Measurements from ENCODE around the gene CAMSAP2. TPM values are rescaled to one million over a fixed set of nuclear protein-coding genes. Genes with fewer than 3 reads are reported as not detected.

Gene CAMSAP2, protein sequence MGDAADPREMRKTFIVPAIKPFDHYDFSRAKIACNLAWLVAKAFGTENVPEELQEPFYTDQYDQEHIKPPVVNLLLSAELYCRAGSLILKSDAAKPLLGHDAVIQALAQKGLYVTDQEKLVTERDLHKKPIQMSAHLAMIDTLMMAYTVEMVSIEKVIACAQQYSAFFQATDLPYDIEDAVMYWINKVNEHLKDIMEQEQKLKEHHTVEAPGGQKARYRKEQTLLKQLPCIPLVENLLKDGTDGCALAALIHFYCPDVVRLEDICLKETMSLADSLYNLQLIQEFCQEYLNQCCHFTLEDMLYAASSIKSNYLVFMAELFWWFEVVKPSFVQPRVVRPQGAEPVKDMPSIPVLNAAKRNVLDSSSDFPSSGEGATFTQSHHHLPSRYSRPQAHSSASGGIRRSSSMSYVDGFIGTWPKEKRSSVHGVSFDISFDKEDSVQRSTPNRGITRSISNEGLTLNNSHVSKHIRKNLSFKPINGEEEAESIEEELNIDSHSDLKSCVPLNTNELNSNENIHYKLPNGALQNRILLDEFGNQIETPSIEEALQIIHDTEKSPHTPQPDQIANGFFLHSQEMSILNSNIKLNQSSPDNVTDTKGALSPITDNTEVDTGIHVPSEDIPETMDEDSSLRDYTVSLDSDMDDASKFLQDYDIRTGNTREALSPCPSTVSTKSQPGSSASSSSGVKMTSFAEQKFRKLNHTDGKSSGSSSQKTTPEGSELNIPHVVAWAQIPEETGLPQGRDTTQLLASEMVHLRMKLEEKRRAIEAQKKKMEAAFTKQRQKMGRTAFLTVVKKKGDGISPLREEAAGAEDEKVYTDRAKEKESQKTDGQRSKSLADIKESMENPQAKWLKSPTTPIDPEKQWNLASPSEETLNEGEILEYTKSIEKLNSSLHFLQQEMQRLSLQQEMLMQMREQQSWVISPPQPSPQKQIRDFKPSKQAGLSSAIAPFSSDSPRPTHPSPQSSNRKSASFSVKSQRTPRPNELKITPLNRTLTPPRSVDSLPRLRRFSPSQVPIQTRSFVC (N-terminal part only)
- 46.4 and 47.9 TPM in 2 replicates for total RNA-seq
- 15.4 TPM for polyA plus RNA-seq (2012)

DNA sequence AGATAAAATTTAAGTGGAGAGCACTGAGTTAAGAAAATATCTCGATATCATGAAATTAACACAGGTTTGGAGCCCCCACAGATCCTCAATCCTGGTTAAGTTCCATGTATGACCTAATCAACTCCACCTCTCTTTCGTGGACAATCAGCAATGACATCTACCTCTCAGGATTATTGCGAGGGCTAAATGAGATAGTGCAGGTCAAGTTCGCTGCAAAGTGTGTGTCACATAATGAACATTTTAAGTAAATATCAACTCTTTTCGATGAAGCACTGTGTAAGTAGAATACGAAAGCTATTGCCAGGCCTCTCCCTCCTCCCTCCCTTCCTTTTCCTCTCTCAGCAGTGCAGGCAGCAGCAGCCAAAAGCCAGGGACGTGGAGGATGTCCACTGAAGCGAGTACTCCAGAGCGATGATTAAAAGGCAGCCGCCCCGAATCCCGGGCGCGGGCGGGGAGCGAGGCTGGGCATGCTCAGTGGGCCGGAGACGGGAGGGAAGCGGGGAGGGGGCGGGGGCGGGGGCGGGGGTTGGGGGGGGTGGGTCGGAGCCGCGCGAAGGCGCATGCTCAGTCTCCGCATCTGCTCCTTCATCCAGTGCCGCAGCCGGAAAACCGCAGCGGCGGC, at the start of gene CAMSAP2:
Gene CAMSAP2 (plus strand): TSS at position 567 of the 622 bp plus-strand sequence. CDS start 935 bp downstream, outside the sequence.
- DNase-seq (ENCODE audit: low read depth), result peak; percentile 92

DNA sequence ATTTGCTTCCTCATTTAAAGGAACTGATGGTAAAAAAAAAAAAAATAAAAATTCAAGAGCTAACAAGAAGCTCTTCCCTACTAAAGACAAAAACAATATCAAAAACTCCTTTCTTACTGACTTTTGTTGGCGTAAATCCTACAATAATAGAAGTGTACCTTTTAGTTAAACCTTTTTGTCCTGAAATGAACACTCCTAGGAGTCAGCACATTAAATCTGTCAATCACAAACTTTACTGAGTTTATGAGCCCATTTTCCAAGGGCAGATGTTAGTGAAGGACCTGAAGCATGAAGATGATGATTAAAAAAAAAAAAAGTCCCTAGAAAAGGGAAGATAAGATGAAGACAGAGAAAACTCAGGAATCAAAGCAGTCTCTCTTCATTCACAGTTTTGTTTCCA, 46.4 kb upstream of the CAMSAP2 start:
- no peak for DNase-seq (ENCODE audit: low read depth)

DNA sequence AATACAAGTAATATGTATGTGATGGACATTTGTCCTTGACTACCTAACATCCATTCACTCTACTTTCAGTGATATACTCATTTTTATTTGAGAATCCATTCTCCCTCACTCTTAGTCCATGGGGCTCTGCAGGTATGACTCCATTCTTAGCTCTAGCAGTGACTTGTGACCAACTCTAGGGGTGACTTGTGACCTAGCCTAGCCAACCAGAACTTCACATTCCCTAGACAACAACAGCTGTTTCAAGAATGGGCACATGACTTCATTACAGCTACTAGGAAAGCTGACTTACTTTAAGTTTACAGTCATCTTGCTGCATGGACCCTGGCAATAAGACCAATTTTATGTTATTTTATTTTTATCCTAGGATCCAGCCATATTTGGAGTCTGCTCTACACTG, 45.4 kb upstream of the CAMSAP2 start:
- no peak for DNase-seq (ENCODE audit: low read depth)

DNA sequence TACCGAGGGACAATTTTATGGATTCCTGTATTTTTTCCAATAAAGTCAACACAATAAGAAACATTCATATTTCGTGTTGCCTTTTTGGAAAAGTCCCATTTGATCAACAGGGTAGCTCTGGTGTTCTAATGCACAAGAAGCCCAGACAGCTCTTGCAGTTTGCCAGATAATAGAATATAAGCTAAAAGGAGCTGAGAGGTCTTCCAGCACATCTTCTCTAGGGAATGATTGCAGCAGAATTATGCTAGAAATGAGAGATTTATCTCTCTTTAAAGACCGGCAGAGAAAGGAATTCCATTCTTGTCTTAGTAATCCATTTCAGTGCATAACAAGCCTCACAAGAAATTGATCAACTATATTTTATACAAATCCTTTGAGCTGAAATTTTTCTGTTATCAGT, 44.0 kb upstream of the CAMSAP2 start:
- no peak for DNase-seq (ENCODE audit: low read depth)

DNA sequence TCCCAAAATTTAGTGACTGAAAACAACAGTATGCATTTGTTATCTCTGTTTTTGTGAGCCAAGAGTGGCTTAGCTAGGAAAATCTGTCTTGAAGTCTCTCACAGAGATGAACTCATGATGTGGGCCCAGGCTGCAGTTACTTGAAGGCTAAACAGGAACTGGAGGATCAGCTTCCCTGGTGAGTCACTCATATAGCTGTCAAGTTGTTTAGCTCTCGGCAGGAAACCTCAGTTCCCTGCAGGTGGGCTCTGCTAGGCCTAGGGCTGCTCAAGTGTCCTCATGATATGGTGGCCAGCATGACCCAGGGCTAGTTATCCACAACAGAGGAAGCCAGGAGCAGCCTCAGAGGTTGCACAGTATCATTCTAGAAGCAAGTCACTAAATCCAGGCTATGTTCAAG, 38.8 kb upstream of the CAMSAP2 start:
- peak; percentile 44 for DNase-seq (ENCODE audit: low read depth)

DNA sequence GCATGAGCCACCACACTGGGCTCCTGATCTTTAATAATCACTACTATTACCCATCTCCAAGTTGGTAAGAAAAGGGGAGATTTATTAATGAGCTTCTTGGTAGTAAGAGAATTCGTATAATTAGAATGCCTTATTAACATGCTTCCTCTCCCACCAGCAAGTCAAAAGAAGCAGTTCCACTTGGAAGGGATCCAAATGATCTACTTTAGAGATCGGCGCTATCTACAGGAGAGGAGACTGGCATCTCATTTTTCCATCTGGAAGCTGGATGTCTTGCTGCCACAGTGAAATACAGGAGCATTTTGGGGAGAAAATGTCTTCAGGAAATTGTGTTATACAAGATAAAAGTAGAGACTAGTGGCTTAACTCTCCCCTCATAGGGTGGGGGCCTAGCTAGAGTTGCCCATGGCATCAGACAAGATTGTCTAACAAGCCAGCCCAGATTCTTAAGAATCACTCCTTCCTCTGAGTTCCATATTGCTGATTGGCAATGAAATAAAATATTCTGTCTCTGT, 33.6 kb upstream of the CAMSAP2 start:
- DNase-seq (ENCODE audit: low read depth), result no peak

DNA sequence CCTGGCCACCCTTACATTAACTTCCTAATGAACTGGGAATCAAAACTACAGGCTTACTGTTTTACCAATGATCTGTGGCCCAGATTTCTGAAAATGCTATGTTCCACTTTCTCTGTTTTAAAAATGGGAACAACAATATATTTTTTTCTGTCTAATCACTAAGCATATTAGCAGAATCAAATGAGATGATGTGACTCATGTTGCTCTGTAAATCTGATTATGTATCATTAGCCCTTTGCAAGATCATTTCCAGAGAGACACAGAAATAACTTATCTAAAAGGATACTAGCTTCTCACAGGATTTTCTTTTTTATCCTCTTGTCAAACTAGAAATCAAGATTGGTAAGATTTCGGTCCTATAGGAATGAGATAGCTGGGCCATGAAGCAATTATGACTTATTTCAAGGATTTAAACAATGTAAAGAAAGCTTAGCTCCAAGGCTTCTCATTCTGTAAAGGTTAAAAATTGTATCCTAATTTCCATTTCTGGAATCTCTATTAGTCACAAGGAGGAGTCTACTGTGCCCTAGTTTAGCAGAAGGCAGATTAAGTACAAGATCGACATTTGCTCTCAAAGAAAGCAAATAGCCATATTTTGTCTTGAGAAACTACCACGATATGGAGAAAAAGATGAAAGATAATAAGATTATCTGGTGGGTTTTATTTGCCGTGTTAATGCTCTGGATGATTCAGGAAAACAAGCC, 32.4 kb upstream of the CAMSAP2 start:
- no peak for DNase-seq (ENCODE audit: low read depth)

DNA sequence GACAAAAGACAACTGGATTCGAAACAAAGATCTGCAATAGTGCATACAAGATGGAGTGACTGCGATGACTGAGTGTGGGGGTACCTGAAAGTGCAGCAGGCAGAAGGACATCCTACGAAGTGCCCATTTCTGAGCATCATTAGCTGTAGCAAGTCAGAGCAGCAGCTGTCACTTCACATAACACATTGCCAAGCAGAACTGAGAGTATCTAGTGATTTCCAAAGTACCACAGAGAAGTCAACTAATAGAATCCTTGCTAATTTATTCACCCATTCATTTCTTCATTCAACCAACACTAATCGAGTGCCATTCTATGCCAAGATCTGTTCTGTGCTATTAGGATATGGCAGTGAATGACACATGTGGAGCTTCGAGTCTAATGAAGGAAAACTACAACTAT, 31.6 kb upstream of the CAMSAP2 start:
- DNase-seq (ENCODE audit: low read depth), result no peak

DNA sequence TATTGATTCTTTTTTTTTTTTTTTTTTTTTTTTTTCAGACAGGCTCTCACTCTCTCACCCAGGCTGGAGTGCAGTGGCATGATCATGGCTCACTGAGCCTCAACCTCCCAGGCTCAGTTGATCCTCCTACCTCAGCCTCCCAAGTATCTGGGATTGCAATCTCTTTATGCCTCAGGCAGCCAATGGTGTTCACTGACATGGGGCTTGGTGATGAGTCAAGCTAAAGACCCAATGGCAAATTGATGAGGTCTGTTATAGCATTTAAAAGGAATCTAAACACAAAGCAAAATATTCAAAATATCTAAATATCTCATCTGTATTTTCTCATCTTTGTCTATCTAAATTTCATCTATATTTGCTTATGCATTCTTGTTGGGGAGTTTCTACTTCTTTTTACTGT, 30.5 kb upstream of the CAMSAP2 start:
- DNase-seq (ENCODE audit: low read depth), result no peak

DNA sequence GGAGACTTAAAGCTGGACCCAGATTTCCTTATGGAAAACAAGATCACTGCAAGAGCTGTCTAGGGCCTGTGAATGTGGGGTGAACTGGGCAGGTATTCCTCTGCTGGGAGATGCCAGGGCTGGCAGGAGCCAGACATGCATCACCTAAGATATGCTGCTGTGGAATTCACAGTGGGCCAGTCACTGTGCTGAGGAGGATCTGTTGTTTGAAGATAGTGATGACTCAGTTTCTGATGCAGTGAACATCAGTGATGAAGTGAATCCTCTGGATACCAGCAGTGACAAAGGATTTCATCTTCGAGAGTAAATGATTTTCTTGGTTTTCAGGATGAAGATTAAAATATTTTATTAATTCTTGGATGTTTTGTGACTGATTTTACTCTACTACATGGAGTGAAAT, 29.9 kb upstream of the CAMSAP2 start:
- DNase-seq (ENCODE audit: low read depth), result no peak

DNA sequence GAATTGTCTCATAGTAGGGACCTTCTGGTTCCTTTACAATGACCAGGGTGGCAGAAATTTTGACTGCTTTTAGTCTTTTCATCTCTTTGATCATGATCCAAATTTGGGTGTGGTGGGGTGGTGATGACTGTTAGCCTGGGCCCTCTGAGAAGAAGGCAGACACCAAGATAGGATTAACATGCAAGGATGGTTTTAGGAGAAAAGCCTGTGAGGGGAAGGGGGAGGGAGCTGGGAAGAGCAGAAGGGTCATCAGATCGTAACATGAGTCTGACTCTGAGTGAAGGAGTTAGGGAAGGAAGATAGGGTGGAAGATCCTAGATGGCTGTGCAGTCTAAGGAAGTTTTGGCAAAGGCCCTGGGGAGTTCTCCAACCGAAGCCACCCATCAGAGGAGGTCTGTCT, 28.5 kb upstream of the CAMSAP2 start:
- DNase-seq (ENCODE audit: low read depth), result no peak

DNA sequence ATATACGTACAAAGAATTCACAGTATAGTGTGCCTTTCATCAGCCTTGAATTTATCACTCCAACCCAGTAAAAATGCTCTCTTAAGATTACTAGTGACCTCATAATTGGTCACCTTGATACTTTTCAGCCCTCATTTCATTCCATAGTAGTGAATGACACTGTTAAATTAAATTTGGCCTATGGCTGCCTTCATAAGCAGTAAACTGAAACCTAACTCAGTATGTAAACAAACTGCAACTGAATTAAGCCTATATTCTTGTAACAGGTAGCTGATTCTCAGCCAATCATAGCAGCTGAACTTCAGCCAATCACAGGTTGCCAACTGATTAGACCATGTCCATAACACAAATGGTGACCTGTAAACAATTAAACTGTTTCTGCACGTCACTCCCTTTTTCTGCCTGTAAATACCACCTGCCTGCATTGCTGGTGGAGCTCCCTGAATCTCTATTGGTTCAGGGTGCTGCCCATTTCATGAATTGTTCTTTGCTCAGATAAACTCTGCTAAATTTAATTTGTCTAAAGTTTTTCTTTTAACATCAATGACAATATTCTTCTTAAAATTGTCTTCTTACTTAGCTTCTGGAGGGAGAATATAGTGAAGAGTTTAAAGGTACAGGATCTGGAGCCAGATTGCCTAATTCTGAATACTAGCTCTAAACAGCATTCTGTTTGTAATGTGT, 24.0 kb upstream of the CAMSAP2 start:
- DNase-seq (ENCODE audit: low read depth), result no peak

DNA sequence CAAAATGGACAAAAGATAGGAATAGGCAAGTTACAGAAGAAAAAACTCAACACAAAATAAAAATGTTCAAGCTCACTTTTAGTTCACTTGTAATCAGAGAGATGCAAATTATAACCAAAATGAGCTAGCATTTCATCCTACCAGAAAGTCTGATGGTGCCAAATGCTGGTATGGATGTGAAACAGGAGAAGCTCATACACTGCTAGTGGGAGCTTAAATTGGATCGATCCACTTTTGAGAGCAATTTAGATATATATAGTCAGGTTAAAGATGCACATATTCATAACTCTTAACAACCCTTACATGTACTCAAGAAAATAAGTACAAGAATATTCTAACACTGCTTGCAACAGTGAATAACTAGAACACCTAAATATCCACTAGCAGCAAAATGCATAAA, 18.5 kb upstream of the CAMSAP2 start:
- DNase-seq (ENCODE audit: low read depth), result no peak

DNA sequence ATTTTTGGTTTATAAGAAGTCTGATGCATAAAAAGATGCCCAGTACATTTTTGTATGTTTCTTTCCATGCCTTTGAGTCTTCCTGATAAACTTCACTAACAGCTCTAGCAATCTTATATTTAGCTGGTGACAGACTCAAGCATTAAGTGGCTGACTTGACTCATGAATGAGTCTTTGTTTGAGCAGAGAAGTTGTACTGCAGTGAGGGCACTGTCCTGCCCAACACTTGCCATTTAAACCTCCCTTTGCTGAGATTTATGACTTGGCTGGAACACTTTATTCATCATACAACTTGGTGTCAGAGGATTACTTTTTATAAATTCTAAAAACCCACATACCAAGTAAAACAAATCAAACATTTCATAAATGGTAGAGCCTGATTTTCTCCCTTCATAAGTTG, 14.6 kb upstream of the CAMSAP2 start:
- peak; percentile 69 for DNase-seq (ENCODE audit: low read depth)

DNA sequence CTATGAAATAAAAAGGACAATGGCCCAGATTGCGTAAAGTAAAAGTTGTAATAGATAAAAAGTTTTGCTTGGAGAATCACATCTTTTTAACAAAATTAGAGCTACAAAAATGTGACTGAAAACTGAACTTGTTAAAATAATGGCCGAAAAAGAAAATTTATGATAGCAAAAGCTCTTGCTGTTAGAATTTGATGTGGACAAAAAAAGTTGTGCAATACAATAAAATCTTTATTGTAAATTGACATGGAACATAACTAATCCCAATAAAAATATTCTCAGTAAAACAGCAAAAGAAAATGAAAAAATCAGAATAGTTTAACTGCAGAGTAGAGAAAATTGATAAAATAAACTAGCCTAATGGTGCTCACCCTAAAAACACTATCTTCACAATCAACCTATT, 11.4 kb upstream of the CAMSAP2 start:
- no peak for DNase-seq (ENCODE audit: low read depth)

DNA sequence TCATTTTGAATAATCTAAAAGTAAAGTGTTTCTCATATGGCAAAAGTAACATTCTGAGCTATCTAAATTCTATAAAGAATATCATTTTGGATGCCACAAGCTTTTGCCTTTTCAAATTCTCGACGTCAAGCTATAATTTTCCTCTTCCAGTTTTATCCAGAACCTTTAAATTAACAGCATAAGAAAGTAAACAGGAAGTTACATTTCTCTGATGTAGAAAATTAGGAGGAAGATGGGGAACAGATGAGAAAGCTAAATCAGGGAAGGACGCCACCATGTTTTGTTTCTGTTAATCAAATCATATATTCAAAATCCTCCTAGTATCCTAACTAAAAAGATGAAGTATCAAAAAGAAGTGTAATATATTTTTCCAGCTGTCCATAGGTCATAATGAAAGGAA, 8.8 kb upstream of the CAMSAP2 start:
- no peak for DNase-seq (ENCODE audit: low read depth)

DNA sequence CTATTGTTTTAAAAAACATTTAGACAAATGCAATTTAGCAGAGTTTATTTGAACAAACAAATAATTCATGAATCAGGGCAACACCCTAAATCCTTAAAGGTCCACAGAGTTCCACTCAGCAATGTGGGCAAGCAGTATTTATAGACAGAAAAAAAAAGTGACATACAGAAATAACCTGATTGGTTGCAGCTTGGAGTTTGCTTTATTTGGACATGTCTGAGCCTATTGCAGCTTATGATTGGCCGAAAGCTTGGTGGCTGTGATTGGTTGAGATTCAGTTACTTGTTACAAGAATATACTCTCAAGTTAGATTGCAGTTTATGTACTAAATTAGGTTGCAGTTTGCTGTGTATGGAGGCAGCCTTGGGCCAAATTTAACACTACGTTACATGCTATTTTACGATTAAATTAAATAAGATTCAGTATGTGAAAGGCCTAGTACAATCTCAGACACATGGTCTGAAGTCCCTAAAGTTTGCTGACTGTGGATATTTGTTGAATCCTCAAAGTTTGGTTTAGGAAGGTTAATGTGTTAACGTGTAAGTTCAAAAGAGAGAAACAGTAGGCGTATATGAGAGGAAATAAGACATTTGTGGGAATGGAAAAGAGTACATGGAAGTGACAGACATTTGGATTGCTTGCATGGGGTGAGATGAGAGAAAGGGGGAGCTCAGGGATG, 6.9 kb upstream of the CAMSAP2 start:
- DNase-seq (ENCODE audit: low read depth), result no peak

DNA sequence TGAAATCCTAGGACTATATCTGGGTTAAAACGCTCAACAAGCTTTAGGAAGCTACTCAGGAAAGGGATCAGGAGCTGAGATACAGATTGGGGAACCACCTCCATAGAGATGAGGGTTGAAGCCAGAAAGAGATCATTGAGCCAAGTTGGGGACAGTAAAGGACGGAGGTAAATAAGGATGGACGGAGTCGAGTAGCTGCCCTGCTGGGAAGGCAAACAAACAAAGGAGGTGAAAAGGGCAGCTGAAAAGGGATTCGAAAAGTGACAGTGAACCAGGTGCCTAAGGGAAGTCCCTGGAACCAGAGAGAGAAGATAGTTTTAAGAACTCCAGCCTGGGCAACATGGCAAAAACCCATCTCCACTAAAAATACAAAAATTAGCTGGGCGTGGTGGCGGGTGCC, 6.3 kb upstream of the CAMSAP2 start:
- no peak for DNase-seq (ENCODE audit: low read depth)

DNA sequence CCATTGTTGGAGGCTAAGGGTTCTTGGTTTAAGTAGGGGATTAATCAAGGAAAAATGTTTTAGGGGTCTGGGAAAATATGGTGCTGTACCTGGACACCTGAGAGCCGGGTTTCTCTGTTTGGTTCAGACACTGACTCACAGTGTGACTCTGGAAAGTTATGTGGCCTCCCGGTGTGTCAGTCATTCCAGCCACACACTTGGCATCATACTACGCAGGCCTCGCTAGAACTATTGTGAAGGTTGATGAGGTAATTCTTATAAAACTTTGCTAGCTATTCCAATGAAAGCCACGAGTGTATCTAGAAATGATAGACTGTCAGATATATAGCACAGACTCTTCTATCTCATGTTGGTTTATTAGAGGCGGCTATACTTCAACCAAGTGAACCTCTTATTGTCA, 4.8 kb upstream of the CAMSAP2 start:
- DNase-seq (ENCODE audit: low read depth), result no peak
